GM12891 (cell line): Measurements from ENCODE around the gene CD83.

Source experiments
- PAX5 ChIP-seq: IDR thresholded peaks from 2 replicates; pipeline ENCODE4 v1.6.1; 2011; ENCODE audit warnings: low read length, moderate library complexity, mild to moderate bottlenecking; ENCODE audit not compliant: insufficient read depth, severe bottlenecking
- POLR2A ChIP-seq: IDR thresholded peaks from 2 replicates; pipeline ENCODE4 v1.6.1; 2011; ENCODE audit warnings: low read depth, low read length, control low read depth
- POLR2AphosphoS5 ChIP-seq: IDR thresholded peaks from 2 replicates; pipeline ENCODE4 v1.6.1; 2011; ENCODE audit warnings: low read depth, low read length, control low read depth
- POU2F2 ChIP-seq: IDR thresholded peaks from 2 replicates; pipeline ENCODE4 v1.6.1; 2011; ENCODE audit warnings: low read depth, mild to moderate bottlenecking, control low read depth, low read length, moderate library complexity
- SPI1 ChIP-seq: IDR thresholded peaks from 2 replicates; pipeline ENCODE4 v1.6.1; 2011; ENCODE audit warnings: low read depth, low read length, control low read depth
- TAF1 ChIP-seq: IDR thresholded peaks from 2 replicates; pipeline ENCODE4 v1.6.1; 2011; ENCODE audit warnings: low read depth, low read length, control low read depth

GRCh38 chr6:14172562-14172961 lies 55.0 kb downstream of the CD83 start:
- TF ChIP-seq POLR2A (no peak), PAX5 (no peak), POLR2AphosphoS5 (no peak), TAF1 (no peak), SPI1 (no peak), POU2F2 (no peak)
